Renal cortex interstitium (tissue), 11 donors: Measurements from ENCODE around the gene LSMEM2. TPM values are rescaled to one million over a fixed set of nuclear protein-coding genes. Genes with fewer than 3 reads are reported as not detected.
"Not testable (repeated sequence)": the region's sequence is repeated elsewhere in the genome, so short reads cannot be mapped to it uniquely, and the experiment has no call there.

Experiments used
- DNase-seq, 11 donors: peaks; one replicate each; pipeline ENCODE4 v3.0.0-alpha.2; 2013; ENCODE audit warnings: low read depth in 9 of 11, low spot score in 4 of 11; ENCODE audit errors: extremely low read depth in 1 of 11
- polyA plus RNA-seq, 3 donors: library from polyadenylated mRNA; unstranded; fragments of 120-200 nt; gene quantifications; one replicate each; pipeline ENCODE4 v1.2.1, GENCODE V29; 2013; ENCODE audit not compliant: insufficient read length in 3 of 3

LSMEM2 gene
- polyA plus RNA-seq, 3 donors = 0.33 to 0.95 (median 0.45) TPM

DNA sequence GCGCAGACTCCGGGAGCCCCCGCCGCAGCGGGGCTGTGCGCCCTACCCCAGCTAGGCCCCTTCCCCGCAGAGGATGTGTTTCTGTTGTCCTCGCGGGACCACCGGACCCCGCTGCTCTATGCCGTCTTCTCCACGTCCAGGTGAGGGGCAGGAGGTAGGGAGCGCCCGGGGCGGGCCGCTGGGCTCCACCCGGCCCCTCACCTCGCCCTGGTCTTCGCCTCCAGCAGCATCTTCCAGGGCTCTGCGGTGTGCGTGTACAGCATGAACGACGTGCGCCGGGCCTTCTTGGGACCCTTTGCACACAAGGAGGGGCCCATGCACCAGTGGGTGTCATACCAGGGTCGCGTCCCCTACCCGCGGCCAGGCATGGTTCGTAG, 5.2 kb upstream of the LSMEM2 start:
- no peak for DNase-seq

- no peak for DNase-seq
Measured at GRCh38 chr3:50274371-50275104, 4.3 kb upstream of the LSMEM2 start.

DNA sequence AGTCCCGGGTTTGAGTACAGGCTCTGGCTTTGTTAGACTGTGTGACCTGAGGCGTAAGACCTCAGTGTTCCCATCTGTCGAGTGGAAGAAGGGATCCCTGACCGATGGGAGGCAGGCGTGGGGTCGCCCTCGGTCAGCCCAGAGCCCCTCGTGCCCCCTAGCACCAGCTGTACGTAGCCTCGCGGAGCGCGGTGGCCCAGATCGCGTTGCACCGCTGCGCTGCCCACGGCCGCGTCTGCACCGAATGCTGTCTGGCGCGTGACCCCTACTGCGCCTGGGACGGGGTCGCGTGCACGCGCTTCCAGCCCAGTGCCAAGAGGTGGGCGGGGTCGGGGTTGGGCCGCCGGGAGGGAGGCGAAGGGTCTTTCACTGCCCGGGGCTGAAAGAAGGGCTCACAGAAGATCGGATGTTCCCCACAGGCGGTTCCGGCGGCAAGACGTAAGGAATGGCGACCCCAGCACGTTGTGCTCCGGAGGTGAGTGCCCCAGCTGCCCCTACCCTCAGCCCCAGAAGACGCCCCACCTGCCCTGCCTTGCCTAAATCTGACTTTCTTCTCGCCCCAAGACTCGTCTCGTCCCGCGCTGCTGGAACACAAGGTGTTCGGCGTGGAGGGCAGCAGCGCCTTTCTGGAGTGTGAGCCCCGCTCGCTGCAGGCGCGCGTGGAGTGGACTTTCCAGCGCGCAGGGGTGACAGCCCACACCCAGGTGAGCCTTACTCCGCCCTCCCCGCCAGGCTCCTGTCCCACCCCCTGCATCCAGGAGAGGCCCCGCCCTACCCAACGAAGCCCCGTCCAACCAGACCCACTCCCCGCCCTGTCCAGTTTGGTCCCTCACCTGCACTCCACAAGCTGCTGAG, 3.5 kb upstream of the LSMEM2 start:
- no peak for DNase-seq

- no peak for DNase-seq
Measured at GRCh38 chr3:50275996-50276761, 2.7 kb upstream of the LSMEM2 start.

DNA sequence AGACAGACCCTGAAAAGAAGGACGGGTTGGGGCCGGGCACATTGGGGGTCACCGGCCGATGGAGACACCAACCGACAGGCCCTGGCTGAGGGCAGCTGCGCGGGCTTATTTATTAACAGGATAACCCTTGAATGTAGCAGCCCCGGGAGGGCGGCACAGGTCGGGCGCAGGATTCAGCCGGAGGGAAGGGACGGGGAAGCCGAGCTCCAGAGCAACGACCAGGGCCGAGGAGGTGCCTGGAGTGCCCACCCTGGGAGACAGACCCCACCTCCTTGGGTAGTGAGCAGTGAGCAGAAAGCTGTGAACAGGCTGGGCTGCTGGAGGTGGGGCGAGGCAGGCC, 2.2 kb upstream of the LSMEM2 start:
- DNase-seq = no peak

DNA sequence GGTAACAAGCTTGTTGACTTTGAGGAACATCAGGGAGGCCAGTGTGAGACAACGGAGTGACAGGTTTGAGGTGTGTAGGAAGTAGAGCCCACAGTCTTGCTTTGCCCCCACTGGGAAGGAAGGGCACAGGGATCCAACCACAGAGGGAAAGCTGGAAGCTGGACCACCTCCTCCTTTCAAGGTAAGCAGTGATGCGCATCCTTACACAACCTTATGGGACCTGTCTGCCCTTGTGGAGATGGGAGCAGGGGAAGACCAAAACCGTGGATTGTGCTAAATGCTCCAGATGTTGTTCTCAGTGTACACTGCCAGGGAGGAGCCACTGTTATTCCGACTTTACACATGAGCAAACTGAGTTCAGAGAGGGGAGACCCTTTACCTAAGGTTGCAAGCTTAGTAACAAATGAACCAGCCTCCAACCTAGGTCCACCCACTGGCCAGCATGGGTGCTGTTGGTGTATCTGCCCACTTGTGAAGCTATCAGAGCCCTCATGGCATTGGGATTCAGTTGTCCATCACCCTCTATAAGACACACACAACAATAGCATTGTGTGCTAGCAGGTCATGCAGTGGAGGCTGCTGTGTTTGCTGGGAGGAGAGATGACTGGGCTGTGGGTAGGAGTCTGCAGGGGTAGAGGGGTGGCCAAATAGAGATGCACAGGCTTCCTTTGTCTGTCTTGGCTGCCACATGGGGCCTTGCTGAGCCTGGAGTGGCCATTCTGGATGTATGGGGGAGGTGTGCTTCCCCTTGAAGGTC, 586 bp upstream of the LSMEM2 start:
- no peak for DNase-seq

DNA sequence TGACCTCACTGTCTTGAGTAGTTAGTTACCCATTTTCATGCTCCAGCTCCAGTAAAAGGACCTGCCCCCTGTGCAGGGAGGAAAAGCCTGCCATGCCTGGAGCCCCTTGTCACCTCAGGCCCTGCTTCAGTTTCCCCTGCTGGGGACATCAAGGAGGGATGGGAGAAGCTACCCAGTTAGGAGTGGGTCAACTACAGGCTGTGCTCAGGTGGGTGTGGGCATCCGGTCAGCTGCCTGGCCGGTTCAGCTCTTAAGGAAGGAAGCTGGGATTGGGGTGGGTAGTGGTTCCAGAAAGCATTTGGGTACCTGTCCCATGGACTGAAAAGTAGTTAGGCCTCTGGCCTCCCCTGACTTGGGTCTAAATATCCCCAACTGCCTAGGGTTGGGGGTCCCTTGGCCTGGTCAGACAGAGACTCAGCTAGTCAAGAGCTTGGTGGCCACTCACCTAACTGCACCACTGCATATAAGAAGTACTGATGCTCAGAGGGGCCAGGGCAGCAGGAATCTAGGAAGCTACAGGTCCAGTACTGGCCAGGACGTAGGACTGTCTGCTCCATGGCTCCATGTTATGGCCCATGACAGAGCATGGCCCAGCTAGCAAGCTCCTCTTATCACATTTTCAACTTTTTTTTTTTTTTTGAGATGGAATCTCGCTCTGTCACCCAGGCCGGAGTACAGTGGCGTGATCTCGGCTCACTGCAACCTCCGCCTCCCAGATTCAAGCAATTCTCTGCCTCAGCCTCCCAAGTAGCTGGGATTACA, 549 bp downstream of the LSMEM2 start:
- no peak for DNase-seq

DNA sequence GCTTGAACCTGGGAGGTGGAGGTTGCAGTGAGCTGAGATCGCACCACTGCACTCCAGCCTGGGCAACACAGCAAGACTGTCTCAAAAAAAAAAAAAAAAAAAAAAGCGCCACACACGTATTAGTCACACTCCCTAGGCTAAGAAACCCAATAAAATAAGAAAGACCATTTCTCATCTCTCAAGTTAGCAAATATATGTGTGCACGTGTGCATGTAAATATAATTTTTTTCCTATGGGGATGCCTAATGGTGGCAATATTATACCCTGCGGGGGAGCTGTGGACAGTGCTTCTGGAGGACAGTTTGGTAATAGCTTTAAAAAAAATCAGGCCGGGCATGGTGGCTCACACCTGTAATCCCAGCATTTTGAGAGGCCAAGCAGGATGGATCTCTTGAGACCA, 5.2 kb downstream of the LSMEM2 start:
- not testable (repeated sequence) for DNase-seq

DNA sequence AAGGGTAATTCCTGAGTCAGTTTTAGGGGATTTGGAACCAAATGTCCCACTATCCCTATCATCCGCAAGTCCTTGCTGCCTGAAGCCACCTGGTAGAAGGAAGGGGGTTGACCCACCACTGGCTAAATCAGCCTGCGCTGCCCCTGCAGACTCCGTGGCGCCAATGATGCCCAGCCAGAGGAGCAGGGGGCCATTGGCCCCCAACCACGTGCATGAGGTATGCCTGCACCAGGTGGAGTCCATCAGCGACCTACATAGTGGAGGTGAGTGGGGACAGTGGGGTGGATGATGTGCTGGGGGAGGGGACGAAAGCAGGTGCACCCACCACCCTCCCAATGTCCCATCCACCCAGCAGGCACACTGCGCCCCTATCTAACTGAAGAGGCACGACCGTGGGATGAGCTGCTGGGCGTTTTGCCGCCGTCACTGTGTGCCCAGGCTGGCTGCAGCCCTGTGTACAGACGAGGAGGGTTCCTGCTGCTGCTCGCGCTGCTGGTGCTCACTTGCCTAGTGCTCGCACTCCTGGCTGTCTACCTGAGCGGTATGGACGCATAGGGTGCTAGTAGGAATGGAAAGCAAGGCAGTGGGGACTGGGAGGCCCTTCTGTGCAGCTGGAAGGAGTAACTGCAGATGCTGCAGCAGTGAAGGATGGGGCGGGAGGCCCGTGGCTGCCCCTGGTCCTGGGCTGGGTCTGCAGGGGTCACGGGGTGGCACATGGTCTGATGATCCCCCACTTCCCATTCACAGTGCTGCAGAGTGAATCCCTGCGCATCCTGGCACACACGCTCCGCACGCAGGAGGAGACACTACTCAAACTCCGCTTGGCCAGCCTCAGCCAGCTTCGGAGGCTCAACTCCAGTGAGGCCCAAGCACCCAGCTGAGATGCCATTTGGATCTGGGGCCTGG, 7.7 kb downstream of the LSMEM2 start:
- DNase-seq = no peak

DNA sequence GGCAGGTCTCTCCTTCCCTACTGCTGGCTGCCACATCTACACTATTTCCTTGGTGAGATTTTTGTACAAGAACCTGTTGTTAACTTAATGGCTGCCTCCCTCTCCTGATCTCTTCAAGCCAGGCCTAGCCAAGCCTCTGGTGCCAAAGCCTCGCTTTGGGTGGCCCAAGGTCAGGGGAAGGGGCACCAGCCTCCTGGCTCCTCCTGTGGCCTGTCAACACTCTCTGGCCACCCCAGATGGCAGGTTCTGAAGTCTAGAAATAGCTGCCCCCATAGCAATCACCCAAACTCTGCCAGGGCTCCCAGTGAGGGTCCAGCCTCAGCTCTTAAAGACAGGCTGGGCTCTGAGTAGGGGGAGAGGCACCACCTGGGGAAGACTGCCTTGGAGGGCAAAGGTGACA, 8.4 kb downstream of the LSMEM2 start:
- DNase-seq = no peak

DNA sequence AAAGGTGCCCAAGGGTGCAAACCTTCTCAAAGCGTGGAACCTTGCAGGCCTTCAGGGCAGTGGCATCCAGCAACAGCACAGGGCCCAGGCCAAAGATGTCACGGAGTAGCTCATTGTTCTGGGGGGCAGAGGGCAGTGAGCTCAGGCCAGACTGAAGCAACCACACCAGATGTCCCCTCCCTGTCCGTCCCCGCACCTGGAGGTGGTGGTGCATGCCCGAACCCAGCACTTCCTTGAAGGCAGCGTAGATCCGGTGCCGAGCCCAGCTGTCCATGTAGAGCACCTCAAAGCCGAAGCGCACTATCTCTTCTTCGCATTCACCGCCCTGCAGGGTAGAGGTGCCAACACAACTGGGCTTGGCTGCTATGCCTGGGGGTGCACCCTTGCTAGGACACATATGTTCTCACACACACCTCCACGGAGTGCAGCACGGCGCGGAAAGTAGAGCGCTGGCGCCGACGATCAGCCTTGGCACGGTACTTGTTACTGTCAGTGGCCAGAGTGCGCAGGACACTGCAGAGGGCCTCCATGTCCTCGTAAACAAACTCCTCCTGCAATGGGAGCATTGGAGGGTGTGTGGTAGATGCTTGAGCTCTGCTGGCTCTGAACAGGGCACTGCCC, 9.6 kb downstream of the LSMEM2 start:
- no peak for DNase-seq

DNA sequence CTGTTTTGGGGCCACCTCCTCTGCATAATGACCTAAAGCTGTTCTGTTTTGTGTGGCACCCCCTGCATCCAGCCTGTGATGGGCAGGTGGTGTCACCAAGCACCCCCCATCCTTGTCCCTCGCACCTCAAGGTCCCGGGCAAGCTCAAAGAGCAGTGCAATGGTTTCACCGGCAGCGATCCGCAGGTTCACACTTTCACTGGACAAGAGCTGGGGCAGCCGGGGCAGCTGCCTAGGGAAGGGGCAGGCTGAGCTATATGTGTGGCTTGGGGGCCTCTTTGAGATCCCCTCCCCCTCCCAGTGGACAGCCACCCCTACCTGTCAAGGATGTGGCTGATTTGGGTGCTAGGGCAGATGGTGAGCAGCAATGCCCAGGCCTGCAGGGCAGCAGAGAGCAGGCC, 10.2 kb downstream of the LSMEM2 start:
- no peak for DNase-seq

GRCh38 chr3:50290161-50290641, 11.3 kb downstream of the LSMEM2 start:
- DNase-seq = no peak

DNA sequence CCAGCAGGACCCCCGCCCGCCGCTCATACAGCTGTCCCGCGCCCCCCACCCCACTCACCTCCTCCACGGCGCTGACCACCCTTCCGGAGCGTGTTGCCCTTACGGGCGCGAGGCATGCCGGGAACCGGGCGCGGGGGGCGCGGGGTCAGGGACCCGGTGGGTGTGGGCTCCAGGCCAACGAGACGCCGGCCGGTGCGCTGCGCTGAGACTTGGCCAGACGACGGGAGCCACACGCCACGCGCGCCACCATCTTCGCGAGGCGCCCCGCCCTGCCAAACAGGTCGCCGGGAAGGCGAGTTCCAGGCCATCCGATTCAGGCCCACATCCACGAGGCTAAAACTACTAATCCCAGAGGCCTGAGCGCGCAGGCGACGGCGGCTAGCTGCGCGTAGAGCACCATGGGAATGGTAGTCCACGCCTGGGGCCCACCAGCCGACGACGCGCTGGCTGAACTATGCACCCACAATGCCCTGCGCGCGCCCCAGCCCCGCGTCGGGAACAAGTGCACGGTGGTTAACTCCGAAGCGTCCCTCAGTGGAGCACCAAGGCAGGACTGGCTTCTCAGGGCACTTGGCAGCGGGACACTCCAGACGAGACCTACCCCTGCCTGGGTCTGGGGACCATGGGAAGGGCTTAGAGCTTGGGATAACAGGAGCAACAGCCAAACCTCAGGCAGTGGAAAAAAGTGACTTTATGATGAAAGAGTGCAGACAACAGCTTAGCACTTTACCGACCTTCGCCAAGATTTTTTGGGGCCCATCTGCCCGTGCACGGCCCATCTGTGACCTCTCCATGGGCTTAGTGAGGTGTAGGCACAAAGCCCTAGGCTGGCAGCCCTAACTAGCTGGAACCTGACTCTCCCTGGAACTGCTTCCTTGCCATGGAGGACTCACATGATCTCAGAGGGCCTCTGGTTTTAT, 13.5 kb downstream of the LSMEM2 start, which contains the start of gene IFRD2:
Gene IFRD2 (minus strand): TSS at position 271 of the 920 bp plus-strand sequence. CDS start 155 bp downstream, at position 116.
- DNase-seq = peak; percentile 81 to 97 (median 95)

GRCh38 chr3:50293079-50293801, 14.4 kb downstream of the LSMEM2 start:
- no peak for DNase-seq
